WTC11 (cell line): ENCODE measurements around the gene EEF2. TPM values are rescaled to one million over a fixed set of nuclear protein-coding genes. Genes with fewer than 3 reads are reported as not detected.
A peak's percentile ranks its signal among the peaks of the same experiment; 100 is the strongest.

Source experiments
- ATAC-seq: fragments of 200-7000 bp; cut with Tn5 transposase; 2 replicates; pipeline ENCODE4 v1.10.0; 2021; ENCODE audit warnings: mild to moderate bottlenecking, moderate library complexity
- CTCF ChIA-PET: fragments of 300-600 bp; sonication (Branson Sonifier 250); formaldehyde crosslinking; loops from one replicate; lab custom pipeline; 2021; ENCODE audit warnings: antibody characterized with exemption; lab: Charles Lee
- POLR2A ChIA-PET: fragments of 350-600 bp; sonication (Branson Sonifier 250); formaldehyde crosslinking; loops from one replicate; lab custom pipeline; 2021; ENCODE audit warnings: antibody characterized with exemption; lab: Charles Lee
- DNase-seq: peaks from one replicate; pipeline ENCODE4 v3.0.0; 2021; ENCODE audit warnings: low spot score
- H3K27ac Mint-ChIP-seq: 2 replicates; pipeline ENCODE4 v1.8.0; 2021; ENCODE audit warnings: mixed read lengths
- H3K27me3 Mint-ChIP-seq: 2 replicates; pipeline ENCODE4 v1.8.0; 2021; ENCODE audit warnings: low read depth, mild to moderate bottlenecking, moderate library complexity, mixed read lengths
- H3K36me3 Mint-ChIP-seq: 2 replicates; pipeline ENCODE4 v1.8.0; 2021; ENCODE audit warnings: mixed read lengths
- H3K4me1 Mint-ChIP-seq: 2 replicates; pipeline ENCODE4 v1.8.0; 2022; ENCODE audit warnings: mixed read lengths
- H3K4me3 Mint-ChIP-seq: 2 replicates; pipeline ENCODE4 v1.8.0; 2021; ENCODE audit warnings: mild to moderate bottlenecking, moderate library complexity, mixed read lengths
- H3K9me3 Mint-ChIP-seq: 2 replicates; pipeline ENCODE4 v1.8.0; 2021; ENCODE audit warnings: mixed read lengths
- ELF4 ChIP-seq: sonication (generic); formaldehyde crosslinking; IDR thresholded peaks from 2 replicates; pipeline ENCODE4 v1.8.1; 2022; ENCODE audit warnings: low read depth, mild to moderate bottlenecking, moderate library complexity, missing genetic modification reagents
- NFATC4 ChIP-seq: fragments of 250-450 bp; sonication (Bioruptor Pico); IDR thresholded peaks from 2 replicates; pipeline ENCODE4 v1.9.0; 2021; ENCODE audit warnings: mild to moderate bottlenecking
- TCF7 ChIP-seq: sonication (generic); formaldehyde crosslinking; IDR thresholded peaks from 2 replicates; pipeline ENCODE4 v1.8.0; 2022; ENCODE audit warnings: mild to moderate bottlenecking, low read depth, missing genetic modification reagents, moderate library complexity
- ZNF219 ChIP-seq: sonication (generic); formaldehyde crosslinking; IDR thresholded peaks from 2 replicates; pipeline ENCODE4 v1.8.0; 2023; ENCODE audit warnings: missing genetic modification reagents, mild to moderate bottlenecking, borderline replicate concordance
- ZNF263 ChIP-seq: sonication (generic); formaldehyde crosslinking; IDR thresholded peaks from 2 replicates; pipeline ENCODE4 v1.8.1; 2022; ENCODE audit warnings: low read depth, mild to moderate bottlenecking, moderate library complexity, missing genetic modification reagents
- ZNF416 ChIP-seq: fragments of 250-450 bp; sonication (Bioruptor Pico); IDR thresholded peaks from 2 replicates; pipeline ENCODE4 v1.9.0; 2021; ENCODE audit warnings: mild to moderate bottlenecking, inconsistent platforms
- total RNA-seq: library from RNA; stranded (reverse); gene quantifications from 3 replicates; pipeline ENCODE4 v1.2.3, GENCODE V29; 2021
- TF ChIP-seq, protein P1 (sequence below): sonication (generic); formaldehyde crosslinking; IDR thresholded peaks from 2 replicates; pipeline ENCODE4 v1.8.0; 2022; ENCODE audit warnings: mild to moderate bottlenecking, missing genetic modification reagents
- TF ChIP-seq, protein P2 (sequence below): fragments of 250-450 bp; sonication (Bioruptor Pico); IDR thresholded peaks from 2 replicates; pipeline ENCODE4 v1.9.0; 2021; ENCODE audit warnings: mild to moderate bottlenecking, borderline replicate concordance
- TF ChIP-seq, protein P3 (sequence below): fragments of 200-600 bp; IDR thresholded peaks from 2 replicates; pipeline ENCODE4 v1.8.0; 2022; ENCODE audit warnings: antibody characterized with exemption
- TF ChIP-seq, protein P4 (sequence below): fragments of 250-450 bp; sonication (Bioruptor Pico); IDR thresholded peaks from 2 replicates; pipeline ENCODE4 v1.8.0; 2021; ENCODE audit warnings: mild to moderate bottlenecking
- TF ChIP-seq, protein P5 (sequence below): sonication (generic); formaldehyde crosslinking; IDR thresholded peaks from 2 replicates; pipeline ENCODE4 v1.8.0; 2023; ENCODE audit warnings: missing genetic modification reagents
- TF ChIP-seq, protein P6 (sequence below): sonication (generic); formaldehyde crosslinking; IDR thresholded peaks from 2 replicates; pipeline ENCODE4 v1.8.0; 2022; ENCODE audit warnings: missing genetic modification reagents

Gene EEF2
- total RNA-seq, 1 experiment from 2014 or later = 3,572 TPM

GRCh38 chr19:3978145-3978544 lies 7.1 kb downstream of the EEF2 start (continued):
- TF ChIP-seq, protein P1, sequence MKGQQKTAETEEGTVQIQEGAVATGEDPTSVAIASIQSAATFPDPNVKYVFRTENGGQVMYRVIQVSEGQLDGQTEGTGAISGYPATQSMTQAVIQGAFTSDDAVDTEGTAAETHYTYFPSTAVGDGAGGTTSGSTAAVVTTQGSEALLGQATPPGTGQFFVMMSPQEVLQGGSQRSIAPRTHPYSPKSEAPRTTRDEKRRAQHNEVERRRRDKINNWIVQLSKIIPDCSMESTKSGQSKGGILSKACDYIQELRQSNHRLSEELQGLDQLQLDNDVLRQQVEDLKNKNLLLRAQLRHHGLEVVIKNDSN = no peak
- TF ChIP-seq, protein P2, sequence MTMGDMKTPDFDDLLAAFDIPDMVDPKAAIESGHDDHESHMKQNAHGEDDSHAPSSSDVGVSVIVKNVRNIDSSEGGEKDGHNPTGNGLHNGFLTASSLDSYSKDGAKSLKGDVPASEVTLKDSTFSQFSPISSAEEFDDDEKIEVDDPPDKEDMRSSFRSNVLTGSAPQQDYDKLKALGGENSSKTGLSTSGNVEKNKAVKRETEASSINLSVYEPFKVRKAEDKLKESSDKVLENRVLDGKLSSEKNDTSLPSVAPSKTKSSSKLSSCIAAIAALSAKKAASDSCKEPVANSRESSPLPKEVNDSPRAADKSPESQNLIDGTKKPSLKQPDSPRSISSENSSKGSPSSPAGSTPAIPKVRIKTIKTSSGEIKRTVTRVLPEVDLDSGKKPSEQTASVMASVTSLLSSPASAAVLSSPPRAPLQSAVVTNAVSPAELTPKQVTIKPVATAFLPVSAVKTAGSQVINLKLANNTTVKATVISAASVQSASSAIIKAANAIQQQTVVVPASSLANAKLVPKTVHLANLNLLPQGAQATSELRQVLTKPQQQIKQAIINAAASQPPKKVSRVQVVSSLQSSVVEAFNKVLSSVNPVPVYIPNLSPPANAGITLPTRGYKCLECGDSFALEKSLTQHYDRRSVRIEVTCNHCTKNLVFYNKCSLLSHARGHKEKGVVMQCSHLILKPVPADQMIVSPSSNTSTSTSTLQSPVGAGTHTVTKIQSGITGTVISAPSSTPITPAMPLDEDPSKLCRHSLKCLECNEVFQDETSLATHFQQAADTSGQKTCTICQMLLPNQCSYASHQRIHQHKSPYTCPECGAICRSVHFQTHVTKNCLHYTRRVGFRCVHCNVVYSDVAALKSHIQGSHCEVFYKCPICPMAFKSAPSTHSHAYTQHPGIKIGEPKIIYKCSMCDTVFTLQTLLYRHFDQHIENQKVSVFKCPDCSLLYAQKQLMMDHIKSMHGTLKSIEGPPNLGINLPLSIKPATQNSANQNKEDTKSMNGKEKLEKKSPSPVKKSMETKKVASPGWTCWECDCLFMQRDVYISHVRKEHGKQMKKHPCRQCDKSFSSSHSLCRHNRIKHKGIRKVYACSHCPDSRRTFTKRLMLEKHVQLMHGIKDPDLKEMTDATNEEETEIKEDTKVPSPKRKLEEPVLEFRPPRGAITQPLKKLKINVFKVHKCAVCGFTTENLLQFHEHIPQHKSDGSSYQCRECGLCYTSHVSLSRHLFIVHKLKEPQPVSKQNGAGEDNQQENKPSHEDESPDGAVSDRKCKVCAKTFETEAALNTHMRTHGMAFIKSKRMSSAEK (CRISPR knock-in tag) = no peak
- TF ChIP-seq ZNF219 (CRISPR knock-in tag) = no peak

GRCh38 chr19:3977242-3978143 lies 7.8 kb downstream of the EEF2 start:
- Mint-ChIP-seq H3K9me3 (no peaks in the 10 kb centered on the region), H3K4me3 (no peak overlapping the region), H3K4me1 (peaks cover 4% of the 10 kb centered on the region), H3K27ac (peak overlapping the region; percentile 85), H3K27me3 (no peaks in the 10 kb centered on the region), H3K36me3 (peaks cover 68% of the 10 kb centered on the region)
- DNase-seq = no peak
- TF ChIP-seq ZNF263 (CRISPR knock-in tag) (no peak), TCF7 (CRISPR knock-in tag) (peak; percentile 33; the same call in 1 of the 2 replicates)
- TF ChIP-seq, protein P3, sequence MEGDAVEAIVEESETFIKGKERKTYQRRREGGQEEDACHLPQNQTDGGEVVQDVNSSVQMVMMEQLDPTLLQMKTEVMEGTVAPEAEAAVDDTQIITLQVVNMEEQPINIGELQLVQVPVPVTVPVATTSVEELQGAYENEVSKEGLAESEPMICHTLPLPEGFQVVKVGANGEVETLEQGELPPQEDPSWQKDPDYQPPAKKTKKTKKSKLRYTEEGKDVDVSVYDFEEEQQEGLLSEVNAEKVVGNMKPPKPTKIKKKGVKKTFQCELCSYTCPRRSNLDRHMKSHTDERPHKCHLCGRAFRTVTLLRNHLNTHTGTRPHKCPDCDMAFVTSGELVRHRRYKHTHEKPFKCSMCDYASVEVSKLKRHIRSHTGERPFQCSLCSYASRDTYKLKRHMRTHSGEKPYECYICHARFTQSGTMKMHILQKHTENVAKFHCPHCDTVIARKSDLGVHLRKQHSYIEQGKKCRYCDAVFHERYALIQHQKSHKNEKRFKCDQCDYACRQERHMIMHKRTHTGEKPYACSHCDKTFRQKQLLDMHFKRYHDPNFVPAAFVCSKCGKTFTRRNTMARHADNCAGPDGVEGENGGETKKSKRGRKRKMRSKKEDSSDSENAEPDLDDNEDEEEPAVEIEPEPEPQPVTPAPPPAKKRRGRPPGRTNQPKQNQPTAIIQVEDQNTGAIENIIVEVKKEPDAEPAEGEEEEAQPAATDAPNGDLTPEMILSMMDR = 0 out of 2 replicates have a peak, but pooled peaks have one; percentile 18
- ATAC-seq = peak; percentile 15
- POLR2A ChIA-PET = interaction anchor here (1.1 to 8.7 kb wide), 2 partner anchors 7 to 8 kb away, joined by 4 to 142 read pairs; partner anchors contain the start of genes DAPK3 and EEF2
- CTCF ChIA-PET = interaction anchor here (0.8 kb wide), 1 partner anchor 8 kb away, joined by 3 read pairs; no protein-coding TSS in a partner anchor

DNA sequence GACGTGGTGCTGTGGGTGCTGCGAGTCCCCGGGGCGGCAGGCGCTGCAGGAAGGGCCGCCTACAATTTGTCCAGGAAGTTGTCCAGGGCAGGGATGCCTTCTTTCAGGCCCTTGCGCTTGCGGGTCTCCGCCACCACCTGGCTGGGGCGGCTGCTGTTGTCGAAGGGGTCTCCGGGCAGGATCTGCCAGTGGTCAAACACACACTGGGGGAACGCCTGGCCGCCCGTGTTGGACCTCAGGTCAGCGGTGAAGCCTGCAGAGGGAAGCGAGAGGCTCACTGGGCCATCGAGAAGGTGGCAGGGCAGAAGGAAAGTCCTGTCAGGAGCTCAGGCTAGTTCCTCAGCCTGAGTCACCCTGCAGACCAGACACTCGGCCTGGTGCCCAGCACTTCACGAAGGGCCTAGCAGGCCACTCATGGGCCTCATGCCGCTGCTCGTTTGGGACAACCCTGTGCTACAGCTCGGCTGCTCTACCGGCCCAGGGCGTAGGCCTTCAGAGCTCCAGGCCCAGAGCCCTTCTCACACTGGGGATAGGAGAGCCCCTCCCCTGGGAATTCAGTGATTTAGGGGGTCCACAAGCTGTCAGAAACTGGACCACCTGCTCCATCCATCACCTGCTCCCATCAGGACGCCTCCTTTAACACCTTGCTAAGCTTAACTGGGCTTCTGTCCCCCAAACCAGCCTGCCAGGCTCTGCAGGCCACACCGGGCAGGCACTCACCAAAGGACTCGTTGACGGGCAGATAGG lies 8.6 kb downstream of the EEF2 start:
- H3K9me3 Mint-ChIP-seq = no peaks in the 10 kb centered on the region
- peak; percentile 89 for TF ChIP-seq ZNF416 (CRISPR knock-in tag)
- peak; percentile 32; the same call in 1 of the 2 replicates for TF ChIP-seq NFATC4 (CRISPR knock-in tag)
- TF ChIP-seq, protein P4, sequence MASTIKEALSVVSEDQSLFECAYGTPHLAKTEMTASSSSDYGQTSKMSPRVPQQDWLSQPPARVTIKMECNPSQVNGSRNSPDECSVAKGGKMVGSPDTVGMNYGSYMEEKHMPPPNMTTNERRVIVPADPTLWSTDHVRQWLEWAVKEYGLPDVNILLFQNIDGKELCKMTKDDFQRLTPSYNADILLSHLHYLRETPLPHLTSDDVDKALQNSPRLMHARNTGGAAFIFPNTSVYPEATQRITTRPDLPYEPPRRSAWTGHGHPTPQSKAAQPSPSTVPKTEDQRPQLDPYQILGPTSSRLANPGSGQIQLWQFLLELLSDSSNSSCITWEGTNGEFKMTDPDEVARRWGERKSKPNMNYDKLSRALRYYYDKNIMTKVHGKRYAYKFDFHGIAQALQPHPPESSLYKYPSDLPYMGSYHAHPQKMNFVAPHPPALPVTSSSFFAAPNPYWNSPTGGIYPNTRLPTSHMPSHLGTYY = no peak
- TF ChIP-seq ELF4 (CRISPR knock-in tag) = no peak
- TF ChIP-seq, protein P5, sequence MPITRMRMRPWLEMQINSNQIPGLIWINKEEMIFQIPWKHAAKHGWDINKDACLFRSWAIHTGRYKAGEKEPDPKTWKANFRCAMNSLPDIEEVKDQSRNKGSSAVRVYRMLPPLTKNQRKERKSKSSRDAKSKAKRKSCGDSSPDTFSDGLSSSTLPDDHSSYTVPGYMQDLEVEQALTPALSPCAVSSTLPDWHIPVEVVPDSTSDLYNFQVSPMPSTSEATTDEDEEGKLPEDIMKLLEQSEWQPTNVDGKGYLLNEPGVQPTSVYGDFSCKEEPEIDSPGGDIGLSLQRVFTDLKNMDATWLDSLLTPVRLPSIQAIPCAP (CRISPR knock-in tag) = peak; percentile 55; the same call in 1 of the 2 replicates
- TF ChIP-seq, protein P6, sequence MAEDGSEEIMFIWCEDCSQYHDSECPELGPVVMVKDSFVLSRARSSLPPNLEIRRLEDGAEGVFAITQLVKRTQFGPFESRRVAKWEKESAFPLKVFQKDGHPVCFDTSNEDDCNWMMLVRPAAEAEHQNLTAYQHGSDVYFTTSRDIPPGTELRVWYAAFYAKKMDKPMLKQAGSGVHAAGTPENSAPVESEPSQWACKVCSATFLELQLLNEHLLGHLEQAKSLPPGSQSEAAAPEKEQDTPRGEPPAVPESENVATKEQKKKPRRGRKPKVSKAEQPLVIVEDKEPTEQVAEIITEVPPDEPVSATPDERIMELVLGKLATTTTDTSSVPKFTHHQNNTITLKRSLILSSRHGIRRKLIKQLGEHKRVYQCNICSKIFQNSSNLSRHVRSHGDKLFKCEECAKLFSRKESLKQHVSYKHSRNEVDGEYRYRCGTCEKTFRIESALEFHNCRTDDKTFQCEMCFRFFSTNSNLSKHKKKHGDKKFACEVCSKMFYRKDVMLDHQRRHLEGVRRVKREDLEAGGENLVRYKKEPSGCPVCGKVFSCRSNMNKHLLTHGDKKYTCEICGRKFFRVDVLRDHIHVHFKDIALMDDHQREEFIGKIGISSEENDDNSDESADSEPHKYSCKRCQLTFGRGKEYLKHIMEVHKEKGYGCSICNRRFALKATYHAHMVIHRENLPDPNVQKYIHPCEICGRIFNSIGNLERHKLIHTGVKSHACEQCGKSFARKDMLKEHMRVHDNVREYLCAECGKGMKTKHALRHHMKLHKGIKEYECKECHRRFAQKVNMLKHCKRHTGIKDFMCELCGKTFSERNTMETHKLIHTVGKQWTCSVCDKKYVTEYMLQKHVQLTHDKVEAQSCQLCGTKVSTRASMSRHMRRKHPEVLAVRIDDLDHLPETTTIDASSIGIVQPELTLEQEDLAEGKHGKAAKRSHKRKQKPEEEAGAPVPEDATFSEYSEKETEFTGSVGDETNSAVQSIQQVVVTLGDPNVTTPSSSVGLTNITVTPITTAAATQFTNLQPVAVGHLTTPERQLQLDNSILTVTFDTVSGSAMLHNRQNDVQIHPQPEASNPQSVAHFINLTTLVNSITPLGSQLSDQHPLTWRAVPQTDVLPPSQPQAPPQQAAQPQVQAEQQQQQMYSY (CRISPR knock-in tag) = 0 out of 2 replicates have a peak, but pooled peaks have one; percentile 17
- POLR2A ChIA-PET = interaction anchor here (1.1 kb wide), 1 partner anchor 9 kb away, joined by 4 read pairs; the partner anchor contains the start of gene EEF2
- CTCF ChIA-PET = no interaction called here
- H3K27ac Mint-ChIP-seq = no peak overlapping the region
- no peak overlapping the region for H3K4me3 Mint-ChIP-seq
- DNase-seq = no peak
- ATAC-seq = no peak
- H3K36me3 Mint-ChIP-seq = peaks cover 60% of the 10 kb centered on the region
- no peaks in the 10 kb centered on the region for H3K27me3 Mint-ChIP-seq
- H3K4me1 Mint-ChIP-seq = peaks cover 3% of the 10 kb centered on the region; the same call in 1 of the 2 replicates
